Measurements from ENCODE around the gene BCCIP. TPM values are rescaled to one million over a fixed set of nuclear protein-coding genes. Genes with fewer than 3 reads are reported as not detected.

BCCIP gene
- 34.3 TPM for total RNA-seq

DNA sequence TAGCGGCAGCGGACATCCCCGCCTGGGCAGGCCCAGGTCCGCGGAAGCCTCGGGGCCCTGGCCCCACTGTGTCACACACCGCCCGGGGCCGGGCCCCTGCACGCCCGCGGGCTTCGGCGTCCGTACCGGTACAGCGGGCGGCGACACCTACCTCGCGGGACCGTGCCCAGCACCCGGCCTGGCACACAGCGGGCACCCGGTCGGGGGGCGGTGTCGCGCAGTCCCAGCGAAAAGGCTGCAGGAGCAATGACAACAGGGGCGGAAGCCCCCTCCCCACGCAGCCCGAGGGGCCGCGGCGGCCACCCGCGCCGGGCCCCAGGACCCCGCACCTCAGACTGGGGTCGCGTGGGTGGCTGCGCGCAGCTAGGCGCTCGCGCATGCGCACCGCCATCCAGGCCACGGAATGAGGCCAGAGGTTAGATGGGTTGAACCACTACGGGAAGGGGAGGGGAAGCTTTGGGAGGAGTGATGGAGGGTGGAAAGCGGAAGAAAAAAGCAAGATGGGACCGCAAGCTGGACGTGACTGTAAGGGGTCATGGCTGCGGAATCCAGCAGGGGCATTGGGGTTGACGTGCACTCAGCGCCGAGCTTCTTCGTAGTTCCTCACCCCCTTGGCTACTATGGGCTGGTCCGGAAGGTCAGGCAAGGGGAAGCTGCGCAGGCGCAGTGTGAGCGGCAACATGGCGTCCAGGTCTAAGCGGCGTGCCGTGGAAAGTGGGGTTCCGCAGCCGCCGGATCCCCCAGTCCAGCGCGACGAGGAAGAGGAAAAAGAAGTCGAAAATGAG, at the start of gene BCCIP, which contains the start of gene UROS:
BCCIP (plus strand) TSS at position 669 of the 785 bp plus-strand sequence; CDS start at position 681, 12 bp downstream.
UROS (minus strand) TSS at position 381 of the 785 bp plus-strand sequence. CDS start 6,759 bp downstream, outside the sequence.

DNA sequence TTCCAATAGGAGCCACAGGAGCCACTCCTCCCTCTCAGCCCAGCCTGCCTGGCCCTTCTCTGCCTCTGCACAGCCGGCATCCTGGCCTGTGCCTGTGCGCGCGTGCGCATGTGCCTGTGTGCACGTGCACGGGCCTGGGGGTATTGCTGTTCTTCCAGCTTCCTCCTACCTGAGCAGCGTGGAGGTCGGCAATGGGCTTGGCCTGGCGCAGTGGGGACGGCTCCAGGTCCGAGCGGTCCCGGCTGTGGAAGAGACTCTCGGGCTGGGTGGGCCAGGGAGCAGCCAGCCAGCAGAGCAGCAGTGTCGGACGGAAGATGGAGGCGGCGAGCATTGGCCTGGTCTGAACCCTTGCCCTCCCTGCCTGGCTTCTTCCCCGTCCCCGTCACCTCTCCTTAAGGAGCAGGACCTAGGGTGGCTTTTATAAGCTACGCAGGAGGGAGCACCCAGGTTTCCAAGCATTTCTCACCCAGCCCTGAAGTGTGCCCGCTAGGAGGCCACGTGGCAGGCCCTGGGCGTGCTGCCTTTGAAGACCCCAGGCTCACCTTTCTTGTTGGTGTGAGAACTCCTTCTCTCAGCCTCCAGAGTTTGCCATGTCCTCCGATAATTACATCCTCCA, 47.7 kb upstream of the BCCIP start, which contains the start of gene MMP21:
MMP21 (minus strand) TSS at position 331 of the 616 bp plus-strand sequence; CDS start at position 331, 0 bp downstream.

DNA sequence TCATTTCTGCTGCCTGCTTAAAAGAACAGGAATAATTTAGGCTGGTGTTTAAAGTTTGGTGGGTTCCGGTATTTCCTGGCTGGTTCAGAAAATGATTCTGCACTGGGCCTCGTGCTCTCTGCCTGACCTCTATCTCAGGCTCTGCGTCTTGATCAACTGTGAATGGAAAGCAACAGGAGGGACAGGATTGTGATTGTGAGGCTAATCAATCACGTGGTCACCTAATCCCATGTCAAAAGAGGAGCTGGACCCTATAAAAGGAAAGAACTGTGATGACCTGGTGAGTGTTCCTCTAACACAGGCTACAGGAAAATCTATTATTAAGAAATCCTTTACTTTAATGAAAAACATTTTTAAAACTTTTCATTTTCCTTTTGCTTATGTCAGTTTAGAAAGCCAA, 57.8 kb downstream of the BCCIP start, which contains the start of gene DHX32:
DHX32 (minus strand) TSS at position 101 of the 400 bp plus-strand sequence. CDS start 468 bp downstream, outside the sequence.

Small RNA genes lying within 50 kb of the gene (small RNA-seq; reads per million reads assigned to genes)
- not detected for gene MIR4484 (ENCODE audit: low replicate concordance)
- not detected for gene RF00017 (ENCODE audit: low replicate concordance)

Other genes starting within 250 kb of the BCCIP start
- not detected for gene TEX36, start 140.4 kb upstream of the BCCIP start, total RNA-seq
- gene EDRF1, start 103.8 kb upstream of the BCCIP start, total RNA-seq, result 40.2 TPM
- 0.23 TPM for gene MMP21, start 47.7 kb upstream of the BCCIP start, total RNA-seq
- gene UROS, start 288 bp upstream of the BCCIP start, total RNA-seq, result 32.6 TPM
- gene DHX32, start 57.7 kb downstream of the BCCIP start, total RNA-seq, result 20.4 TPM
- 4.9 TPM for gene FANK1, start 73.0 kb downstream of the BCCIP start, total RNA-seq

Measured in metanephros (tissue), 2 donors.